ENCODE measurements around the gene ZBTB33.

ZBTB33 gene

GRCh38 chrX:120305531-120306141, 55.0 kb downstream of the ZBTB33 start:
- Histone ChIP-seq H3K4me1 (ENCODE audit: insufficient read depth, low read length) (peaks cover 12% of the 10 kb centered on the region), H3K4me2 (ENCODE audit: insufficient read depth, low read length) (no peak overlapping the region), H4K20me1 (ENCODE audit: insufficient read depth, low read length) (no peaks in the 10 kb centered on the region), H3K27me3 (ENCODE audit: insufficient read depth, low read length, poor library complexity) (no peaks in the 10 kb centered on the region), H2AFZ (ENCODE audit: low read depth, low read length) (no peak overlapping the region), H3K4me3 (ENCODE audit: low read depth in 1 of 2, low read length in 2 of 2) (no peak overlapping the region), H3K27ac (ENCODE audit: low read length) (no peak overlapping the region), H3K9me3 (ENCODE audit: insufficient read depth, low read length, severe bottlenecking) (no peaks in the 10 kb centered on the region), H3K9ac (ENCODE audit: low read depth, low read length) (no peak overlapping the region), H3K36me3 (ENCODE audit: insufficient read depth, low read length) (no peaks in the 10 kb centered on the region), H3K79me2 (ENCODE audit: insufficient read depth, low read length) (no peaks in the 10 kb centered on the region)
- TF ChIP-seq EZH2 (IDR thresholded peaks at IDR 0.05; ENCODE audit: borderline replicate concordance, low read depth, low read length, severe bottlenecking) (no peak), CTCF (IDR thresholded peaks at IDR 0.05; ENCODE audit: borderline replicate concordance, extremely low read depth, low read length, poor library complexity, severe bottlenecking) (no peak)
- DNase-seq (no peak), ATAC-seq (ENCODE audit: insufficient read depth, low read depth) (no peak)

- no peak overlapping the region for H3K27ac ChIP-seq (ENCODE audit: low read length)
- H3K9ac ChIP-seq (ENCODE audit: low read depth, low read length), result no peak overlapping the region
- no peaks in the 10 kb centered on the region for H4K20me1 ChIP-seq (ENCODE audit: insufficient read depth, low read length)
- TF ChIP-seq CTCF (IDR thresholded peaks at IDR 0.05; ENCODE audit: borderline replicate concordance, extremely low read depth, low read length, poor library complexity, severe bottlenecking) (no peak), EZH2 (IDR thresholded peaks at IDR 0.05; ENCODE audit: borderline replicate concordance, low read depth, low read length, severe bottlenecking) (no peak)
- H3K79me2 ChIP-seq (ENCODE audit: insufficient read depth, low read length), result no peaks in the 10 kb centered on the region
- H3K4me2 ChIP-seq (ENCODE audit: insufficient read depth, low read length), result no peak overlapping the region
- no peaks in the 10 kb centered on the region for H3K27me3 ChIP-seq (ENCODE audit: insufficient read depth, low read length, poor library complexity)
- H3K4me3 ChIP-seq (ENCODE audit: low read depth in 1 of 2, low read length in 2 of 2), result no peak overlapping the region
- peaks cover 12% of the 10 kb centered on the region for H3K4me1 ChIP-seq (ENCODE audit: insufficient read depth, low read length)
- DNase-seq, result no peak
- H2AFZ ChIP-seq (ENCODE audit: low read depth, low read length), result no peak overlapping the region
- ATAC-seq (ENCODE audit: insufficient read depth, low read depth), result no peak
- H3K9me3 ChIP-seq (ENCODE audit: insufficient read depth, low read length, severe bottlenecking), result no peaks in the 10 kb centered on the region
- no peaks in the 10 kb centered on the region for H3K36me3 ChIP-seq (ENCODE audit: insufficient read depth, low read length)
These were observed 56.0 kb downstream of the ZBTB33 start for GRCh38 chrX:120306630-120307029.
